Heart right ventricle (tissue), 16 donors: Measurements from ENCODE around the gene NME3. TPM values are rescaled to one million over a fixed set of nuclear protein-coding genes. Genes with fewer than 3 reads are reported as not detected.
A peak's percentile ranks its signal among the peaks of the same experiment; 100 is the strongest.

Source experiments
- ATAC-seq, 8 donors: fragments of 200-7000 bp; cut with Tn5 transposase; one replicate each; pipeline ENCODE4 v1.9.1; 2020; ENCODE audit warnings: mild to moderate bottlenecking in 8 of 8, moderate library complexity in 8 of 8, moderate number of reproducible peaks in 1 of 8
- DNase-seq, 2 donors: peaks; one replicate each; pipeline ENCODE4 v3.0.0-alpha.2; 2020
- H3K27ac ChIP-seq, 10 donors: fragments of 200-600 bp; sonication (generic) in 2 of 10; one replicate each; pipeline versions ENCODE4 v1.5.0 to v1.8.0; 2020 to 2022; ENCODE audit warnings: mild to moderate bottlenecking in 3 of 10
- H3K27me3 ChIP-seq, 7 donors: fragments of 200-600 bp; one replicate each; pipeline ENCODE4 v1.8.0; 2021 to 2022; ENCODE audit warnings: mild to moderate bottlenecking in 2 of 7
- H3K36me3 ChIP-seq, 9 donors: fragments of 200-600 bp; sonication (generic) in 1 of 9; one replicate each; pipeline versions ENCODE4 v1.5.0 to v1.8.0; 2020 to 2022; ENCODE audit warnings: mild to moderate bottlenecking in 2 of 9
- H3K4me1 ChIP-seq, 9 donors: fragments of 200-600 bp; sonication (generic) in 1 of 9; one replicate each; pipeline versions ENCODE4 v1.5.0 to v1.8.0; 2020 to 2022; ENCODE audit warnings: mild to moderate bottlenecking in 4 of 9
- H3K4me3 ChIP-seq, 10 donors: fragments of 200-600 bp; sonication (generic) in 2 of 10; one replicate each; pipeline versions ENCODE4 v1.5.0 to v1.8.0; 2020 to 2022; ENCODE audit warnings: mild to moderate bottlenecking in 7 of 10, moderate library complexity in 2 of 10
- H3K9me3 ChIP-seq, 11 donors: fragments of 200-600 bp in 10 of 11; sonication (generic) in 2 of 11; one replicate each; pipeline versions ENCODE4 v1.5.0 to v1.8.0; 2013 to 2022; ENCODE audit warnings: mild to moderate bottlenecking in 2 of 11, control low read depth in 1 of 11, moderate library complexity in 1 of 11
- WGBS, 2 donors: extraction: QIAGEN DNeasy Blood & Tissue Kit; methylation state at CpG; one replicate each; pipeline ENCODE4 v1.1.7; 2013; ENCODE audit warnings: inconsistent platforms in 1 of 2; 5-methylcytosine and 5-hydroxymethylcytosine counted together
- intact Hi-C, 10 donors: fragments of 100-400 bp; cut with DNase I; formaldehyde crosslinking; loops; one replicate each; pipeline versions ENCODE4 v1.11.1 to v1.14.2; 2022
- polyA plus RNA-seq, 2 donors: library from polyadenylated mRNA; stranded (reverse); fragments of 200-250 nt; gene quantifications; one replicate each; pipeline ENCODE4 v1.2.3, GENCODE V29; 2013
- total RNA-seq, 10 donors: library from RNA; stranded (reverse); fragmentation: NEBNext Ultra II Directional in 3 of 10; extraction: Animal tissue kit (Norgen Biotek cat#: 25700) in 3 of 10; gene quantifications; one replicate each; pipeline versions ENCODE4 v1.2.1 to v1.2.4, GENCODE V29; 2021 to 2023
- TF ChIP-seq, protein P1 (sequence below), 9 donors: fragments of 200-600 bp; sonication (generic) in 2 of 9; IDR thresholded peaks; one replicate each; pipeline versions ENCODE4 v1.5.0 to v1.8.0; 2021 to 2022; ENCODE audit warnings: antibody characterized with exemption in 9 of 9, mild to moderate bottlenecking in 5 of 9, moderate library complexity in 1 of 9
- donor health status: Arrhythmogenic right ventricular cardiomyopathy.
- donor health status: ischemic (EF 13 %, LVEDD 7.1; RV severe dilation, severe dysfunction).
- donor health status: healthy with polysubstance abuse.
- donor health status: DM: no; HTN: yes; CAD: no.
- donor health status: DM: no; HTN: no; CAD: no.
- donor health status: ischemic (EF 25% LVEDD 6.9; RV normal size, moderate dysfunction).
- donor health status: ischemic (EF 25% LVEDD 5.7; RV mildly dilated, moderate dysfunction).
- donor health status: healthy.
- donor health status: DM: yes; HTN: yes; CAD: no.
- donor health status: Ischemic cardiomyopathy.
- donor health status: ischemic (EF 35%, LVEDD 5.7; RV mildly dilated, moderate dysfunction).
- donor health status: nonischemic (EF 11% LVEDD 7.7; RV severe dilation, severe dysfunction).
- donor health status: DM: yes; HTN: yes; CAD: no.
- donor health status: PGD.
- donor health status: ischemic (EF 29% LVEDD 5.4; RV normal size, mild dysfunction).
- donor health status: nonischemic (EF 23%, LVEDD 6.1; RV moderate dilation, normal function).

The NME3 gene
- total and polyA plus RNA-seq, 12 donors = 21.8 to 176 (median 31.6) TPM

DNA sequence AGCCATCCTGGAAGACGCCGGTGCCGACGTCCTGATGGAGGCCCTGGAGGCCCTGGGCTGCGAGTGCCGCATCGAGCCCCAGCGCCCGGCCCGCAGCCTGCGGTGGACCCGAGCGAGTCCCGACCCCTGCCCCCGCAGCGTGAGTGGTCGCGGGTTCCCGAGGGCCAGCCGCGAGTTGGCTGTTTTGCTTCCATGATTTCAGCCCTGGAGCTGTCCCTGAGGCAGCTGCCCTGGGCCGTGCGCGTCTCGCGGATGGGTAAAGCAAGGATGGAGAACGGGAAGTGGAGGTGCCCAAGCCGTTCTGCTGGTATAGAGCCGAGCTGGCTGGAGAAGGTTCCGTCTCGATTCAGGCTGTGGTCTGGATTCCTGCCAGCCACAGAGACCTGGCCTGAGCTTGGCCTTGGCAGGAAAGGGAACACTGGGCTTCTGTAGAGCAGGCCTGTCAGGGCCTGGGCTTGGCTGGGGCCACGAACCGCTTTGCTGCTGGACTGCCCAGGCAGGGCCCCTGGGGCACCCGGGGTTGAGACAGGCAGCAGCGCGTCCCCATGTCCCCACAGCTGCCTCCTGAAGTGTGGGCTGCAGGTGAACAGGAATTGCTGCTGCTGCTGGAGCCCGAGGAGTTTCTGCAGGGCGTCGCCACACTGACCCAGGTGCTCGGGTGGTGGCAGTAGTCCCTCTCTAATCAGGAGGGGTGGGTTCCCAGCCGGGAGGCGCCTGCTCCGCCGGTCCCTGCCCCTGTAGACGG lies 2.5 kb upstream of the NME3 start:
- DNase-seq (no peak), ATAC-seq (peak in 2 of 8 donors; percentile 0 to 1)
- Histone ChIP-seq H3K36me3 (peaks cover 0 to 52% (median 17%) of the 10 kb centered on the region in 9 donors), H3K4me1 (peaks cover 27 to 46% (median 39%) of the 10 kb centered on the region in 9 donors), H3K27ac (peak overlapping the region; percentile 89 to 99 (median 97)), H3K9me3 (no peaks in the 10 kb centered on the region), H3K27me3 (no peaks in the 10 kb centered on the region), H3K4me3 (peak overlapping the region; percentile 88 to 100 (median 98))
- WGBS, 2 donors = 14 to 15% methylated on average over 40 to 45 of the region's 45 CpGs
- intact Hi-C loops = loop anchor here in 1 of 10 donors (5.0 kb wide), 1 partner anchor 67 kb away; the partner anchor contains the start of gene MAPK8IP3
- TF ChIP-seq, protein P1, sequence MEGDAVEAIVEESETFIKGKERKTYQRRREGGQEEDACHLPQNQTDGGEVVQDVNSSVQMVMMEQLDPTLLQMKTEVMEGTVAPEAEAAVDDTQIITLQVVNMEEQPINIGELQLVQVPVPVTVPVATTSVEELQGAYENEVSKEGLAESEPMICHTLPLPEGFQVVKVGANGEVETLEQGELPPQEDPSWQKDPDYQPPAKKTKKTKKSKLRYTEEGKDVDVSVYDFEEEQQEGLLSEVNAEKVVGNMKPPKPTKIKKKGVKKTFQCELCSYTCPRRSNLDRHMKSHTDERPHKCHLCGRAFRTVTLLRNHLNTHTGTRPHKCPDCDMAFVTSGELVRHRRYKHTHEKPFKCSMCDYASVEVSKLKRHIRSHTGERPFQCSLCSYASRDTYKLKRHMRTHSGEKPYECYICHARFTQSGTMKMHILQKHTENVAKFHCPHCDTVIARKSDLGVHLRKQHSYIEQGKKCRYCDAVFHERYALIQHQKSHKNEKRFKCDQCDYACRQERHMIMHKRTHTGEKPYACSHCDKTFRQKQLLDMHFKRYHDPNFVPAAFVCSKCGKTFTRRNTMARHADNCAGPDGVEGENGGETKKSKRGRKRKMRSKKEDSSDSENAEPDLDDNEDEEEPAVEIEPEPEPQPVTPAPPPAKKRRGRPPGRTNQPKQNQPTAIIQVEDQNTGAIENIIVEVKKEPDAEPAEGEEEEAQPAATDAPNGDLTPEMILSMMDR (IDR thresholded peaks at IDR 0.05) = peak in 1 of 9 donors; percentile 9

DNA sequence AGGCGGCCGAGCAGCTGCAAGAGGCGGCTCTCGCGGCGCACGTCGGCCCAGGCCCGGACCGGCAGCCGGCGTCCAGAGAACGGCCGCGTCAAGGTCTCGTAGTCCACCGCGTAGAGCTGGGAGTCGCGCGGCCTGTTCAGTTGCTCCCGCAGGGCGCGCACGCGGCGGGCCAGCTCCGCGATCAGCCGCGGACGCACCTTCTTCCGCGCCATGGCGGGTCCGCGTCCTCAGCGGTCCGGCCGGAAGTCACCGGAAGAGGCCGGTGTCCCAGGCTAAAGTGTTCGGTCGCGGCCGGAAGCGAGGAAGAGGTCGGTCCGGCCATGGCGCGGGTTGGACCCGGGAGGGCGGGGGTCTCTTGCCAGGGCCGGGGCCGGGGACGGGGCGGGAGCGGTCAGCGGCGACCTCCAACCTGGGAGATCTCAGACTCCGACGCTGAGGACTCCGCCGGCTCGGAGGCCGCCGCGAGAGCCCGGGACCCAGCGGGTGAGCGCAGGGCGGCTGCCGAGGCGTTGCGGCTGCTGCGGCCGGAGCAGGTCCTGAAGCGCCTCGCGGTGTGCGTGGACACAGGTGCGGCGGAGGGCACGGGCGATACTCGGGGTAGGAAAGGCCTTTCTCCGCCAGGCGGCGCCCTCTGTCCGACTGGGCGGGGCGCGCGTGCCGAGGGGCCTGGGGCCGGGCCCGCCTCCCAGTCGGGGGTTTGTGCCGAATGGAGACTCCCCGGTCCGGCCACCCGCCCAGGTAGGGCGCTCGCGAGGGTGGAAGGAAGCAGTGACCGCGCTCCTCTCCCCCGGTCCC lies 1.8 kb upstream of the NME3 start, which contains the start of gene MRPS34:
TSS of gene MRPS34 (minus strand) at position 227 of the 795 bp plus-strand sequence. CDS start at position 212, 15 bp downstream.
- DNase-seq = peak; percentile 79 to 86
- 0% methylated on average over 99 to 108 of the region's 108 CpGs for WGBS, 2 donors
- Histone ChIP-seq H3K9me3 (no peaks in the 10 kb centered on the region), H3K4me1 (peaks cover 27 to 46% (median 39%) of the 10 kb centered on the region in 9 donors), H3K4me3 (peak within 1 kb of the TSS; percentile 88 to 100 (median 98)), H3K27ac (peak within 1 kb of the TSS; percentile 89 to 99 (median 97)), H3K27me3 (no peaks in the 10 kb centered on the region), H3K36me3 (peaks cover 0 to 52% (median 19%) of the 10 kb centered on the region in 9 donors)
- ATAC-seq = peak; percentile 51 to 78 (median 66)
- TF ChIP-seq, protein P1 (IDR thresholded peaks at IDR 0.05) = peak; percentile 35 to 86 (median 73)
- intact Hi-C loops = loop anchor here in 1 of 10 donors (5.0 kb wide), 1 partner anchor 66 kb away; the partner anchor contains the start of gene MAPK8IP3

DNA sequence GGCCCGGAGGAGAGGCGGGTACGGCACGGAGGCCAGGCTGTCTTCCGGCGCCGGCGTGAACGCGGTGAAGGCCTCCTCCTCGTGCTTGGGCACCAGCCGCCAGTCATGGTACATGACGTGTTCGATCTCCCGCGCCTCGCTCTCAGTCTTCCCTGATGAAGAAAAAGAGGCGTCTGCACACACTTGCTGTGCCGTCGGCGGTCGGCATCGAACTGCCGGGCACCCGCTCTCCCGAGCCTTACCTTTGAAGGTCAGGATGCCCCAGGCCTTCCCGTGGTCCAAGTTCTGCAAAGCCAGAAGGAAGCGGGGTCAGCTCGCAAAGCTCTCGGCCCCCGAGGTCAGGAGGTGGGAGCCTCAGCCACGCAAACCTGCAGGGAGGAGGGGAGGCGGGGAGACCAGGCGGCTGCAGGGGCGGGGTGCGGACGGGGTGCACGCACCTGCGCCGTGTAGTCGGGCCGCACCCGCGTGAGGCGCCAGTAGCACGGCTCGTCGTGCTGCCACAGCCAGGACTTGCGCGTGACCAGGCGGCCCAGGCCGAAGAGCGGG lies 1.1 kb upstream of the NME3 start, which contains the start of gene EME2:
TSS of gene EME2 (plus strand) at position 449 of the 546 bp plus-strand sequence. CDS start 418 bp downstream, outside the sequence.
- DNase-seq = no peak

More for the DNA sequence above, 1.1 kb upstream of the NME3 start, which contains the start of gene EME2:
- WGBS, 2 donors = 1% methylated on average over 53 of the region's 53 CpGs
- TF ChIP-seq, protein P1 (IDR thresholded peaks at IDR 0.05) = no peak
- Histone ChIP-seq H3K36me3 (peaks cover 0 to 52% (median 21%) of the 10 kb centered on the region in 9 donors), H3K27ac (peak within 1 kb of the TSS; percentile 89 to 99 (median 97)), H3K27me3 (no peaks in the 10 kb centered on the region), H3K9me3 (no peaks in the 10 kb centered on the region), H3K4me3 (peak within 1 kb of the TSS; percentile 88 to 100 (median 98)), H3K4me1 (peaks cover 27 to 46% (median 39%) of the 10 kb centered on the region in 9 donors)
- ATAC-seq = peak in 2 of 8 donors; percentile 0 to 1
- intact Hi-C loops = loop anchor here in 1 of 10 donors (5.0 kb wide), 1 partner anchor 65 kb away; the partner anchor contains the start of gene MAPK8IP3
